K562 (cell line): ENCODE data around the gene PACRG. TPM values are rescaled to one million over a fixed set of nuclear protein-coding genes. Genes with fewer than 3 reads are reported as not detected.
A peak's percentile ranks its signal among the peaks of the same experiment; 100 is the strongest.

Source experiments
- ARNT ChIP-seq, 2 experiments: fragments of 450-650 bp; IDR thresholded peaks; 2 replicates each; pipeline ENCODE4 v1.6.1; 2016; ENCODE audit warnings: mild to moderate bottlenecking in 1 of 2
- BRF2 ChIP-seq: IDR thresholded peaks from 3 replicates; pipeline ENCODE4 v1.6.1; 2011; ENCODE audit warnings: borderline replicate concordance, mild to moderate bottlenecking; ENCODE audit not compliant: insufficient read length, insufficient read depth
- C11orf30 ChIP-seq: fragments of 450-650 bp; IDR thresholded peaks from 2 replicates; pipeline ENCODE4 v1.6.1; 2016; ENCODE audit warnings: low read depth, mild to moderate bottlenecking
- CREBBP ChIP-seq: IDR thresholded peaks from one replicate; pipeline ENCODE4 v1.6.1; 2012; ENCODE audit warnings: low read depth, mild to moderate bottlenecking, control low read depth, inconsistent platforms, low read length
- ILF3 ChIP-seq: fragments of 450-650 bp; IDR thresholded peaks from 2 replicates; pipeline ENCODE4 v1.6.1; 2018; ENCODE audit warnings: antibody characterized with exemption, mild to moderate bottlenecking, moderate library complexity, borderline replicate concordance
- IRF1 ChIP-seq: sonication (generic); formaldehyde crosslinking; IDR thresholded peaks from 2 replicates; pipeline ENCODE4 v1.8.0; 2022; ENCODE audit warnings: missing genetic modification reagents, mild to moderate bottlenecking, borderline replicate concordance
- KDM1A ChIP-seq, 2 experiments: fragments of 450-650 bp; IDR thresholded peaks; 2 replicates each; pipeline ENCODE4 v1.6.1; 2016; ENCODE audit warnings: mild to moderate bottlenecking in 2 of 2
- MECOM ChIP-seq: fragments of 250-450 bp; sonication (Bioruptor Pico); IDR thresholded peaks from 2 replicates; pipeline ENCODE4 v1.8.0; 2022; ENCODE audit warnings: inconsistent platforms
- NRF1 ChIP-seq, 2 experiments: fragments of 450-650 bp; IDR thresholded peaks in 1 of 2; conservative IDR thresholded peaks in 1 of 2; 2 replicates each; pipeline ENCODE4 v1.6.1; 2014; ENCODE audit warnings: mild to moderate bottlenecking in 2 of 2
- PHB2 ChIP-seq: fragments of 450-650 bp; IDR thresholded peaks from 2 replicates; pipeline ENCODE4 v1.6.1; 2017; ENCODE audit warnings: low read depth
- RFX5 ChIP-seq: IDR thresholded peaks from 2 replicates; pipeline ENCODE4 v1.6.1; 2011; ENCODE audit warnings: low read depth, mild to moderate bottlenecking, improper control_type of control experiment, low read length
- TBL1XR1 ChIP-seq, 2 experiments: IDR thresholded peaks; 2 replicates each; pipeline ENCODE4 v1.6.1; 2012; ENCODE audit warnings: improper control_type of control experiment in 2 of 2, low read length in 2 of 2, mild to moderate bottlenecking in 1 of 2
- TRIM25 ChIP-seq: fragments of 450-650 bp; IDR thresholded peaks from 2 replicates; pipeline ENCODE4 v1.7.0; 2016; ENCODE audit warnings: borderline replicate concordance
- ZBTB33 ChIP-seq: sonication (generic); formaldehyde crosslinking; IDR thresholded peaks from 2 replicates; pipeline ENCODE4 v1.8.1; 2023; ENCODE audit warnings: mild to moderate bottlenecking, missing genetic modification reagents
- ZNF274 ChIP-seq: IDR thresholded peaks from 2 replicates; pipeline ENCODE4 v1.6.1; 2011; ENCODE audit warnings: low read depth, mild to moderate bottlenecking, low read length, moderate library complexity, borderline replicate concordance
- ZNF511 ChIP-seq: sonication (generic); formaldehyde crosslinking; IDR thresholded peaks from 2 replicates; pipeline ENCODE4 v1.8.0; 2022; ENCODE audit warnings: mild to moderate bottlenecking, missing genetic modification reagents
- ZNF740 ChIP-seq, 3 experiments: fragments of 200-800 bp in 1 of 3; sonication (Bioruptor generic) in 1 of 3; sonication (generic) in 1 of 3; formaldehyde crosslinking in 1 of 3; IDR thresholded peaks; 2 replicates each; pipeline versions ENCODE4 v1.6.1 to v1.8.0; 2016 to 2022; ENCODE audit warnings: mild to moderate bottlenecking in 2 of 3, missing compliant biosample characterization in 2 of 3, missing genetic modification characterization in 2 of 3, missing genetic modification reagents in 1 of 3
- ZNF764 ChIP-seq: fragments of 250-450 bp; sonication (Bioruptor Pico); IDR thresholded peaks from 2 replicates; pipeline ENCODE4 v1.4.0; 2020; ENCODE audit warnings: low read depth, mild to moderate bottlenecking, moderate library complexity
- polyA plus RNA-seq, 8 experiments: library from polyadenylated mRNA; depleted of rRNA in 4 of 8; stranded (reverse) in 5 of 8; unstranded in 3 of 8; fragments of >200 nt; fragmentation: Nextera tagmentation in 2 of 8; fragmentation: Illumina TruSeq in 1 of 8; extraction: Ambion mirVana in 2 of 8; extraction: Trizol in 1 of 8; gene quantifications; 2 replicates each; pipeline versions ENCODE4 v1.2.1 to v1.2.3, GENCODE V29; 2011 to 2014; ENCODE audit warnings: inconsistent platforms in 1 of 8, missing spikeins in 1 of 8
- total RNA-seq, 7 experiments: library from RNA; depleted of rRNA in 6 of 7; stranded (reverse); fragments of >200 nt in 6 of 7; fragmentation: Illumina TruSeq in 2 of 7; extraction: Trizol in 2 of 7; gene quantifications; 2 replicates each; pipeline versions ENCODE4 v1.2.1 to v1.2.3, GENCODE V29; 2011 to 2021; ENCODE audit warnings: low replicate concordance in 1 of 7

PACRG gene
- total and polyA plus RNA-seq, 9 of the 15 experiments (the other 6 are each of a cell fraction or from before 2014, with no cell fraction given): 0.04 TPM; not detected in 8

DNA sequence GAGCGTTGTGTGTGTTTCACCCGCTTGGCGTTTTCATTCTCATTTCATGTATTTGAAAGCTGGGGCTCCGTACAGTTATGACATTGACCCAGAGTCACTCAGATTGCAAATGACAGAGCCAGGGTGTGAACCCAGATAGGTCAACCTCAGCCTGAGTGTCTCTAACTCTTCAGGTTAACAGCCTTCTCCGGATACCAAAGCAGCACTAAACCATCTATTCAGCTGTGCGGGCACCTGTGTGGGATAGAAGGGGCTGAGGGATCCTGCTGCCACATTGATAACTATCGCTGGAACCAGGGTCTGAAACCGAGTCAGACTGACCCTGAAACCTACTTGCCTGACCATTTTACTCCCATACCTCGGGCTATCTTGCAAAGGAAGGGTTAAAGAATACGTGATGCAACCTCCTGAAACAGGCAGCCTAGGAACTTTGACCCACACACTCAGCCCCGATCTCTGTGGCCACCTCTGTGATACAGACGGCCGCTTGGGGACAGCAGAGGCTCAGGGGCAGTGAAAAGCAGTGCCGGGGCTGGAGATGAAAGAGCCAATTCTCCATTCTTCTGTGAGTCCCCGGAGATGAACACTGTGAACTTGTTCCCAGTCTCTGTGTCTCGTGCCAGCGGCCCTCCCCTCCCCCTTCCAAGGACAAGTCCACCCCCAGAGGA, 453.2 kb downstream of the PACRG start (continued):
- TF ChIP-seq ARNT (IDR thresholded peaks at IDR 0.05): peak in 1 of 2 experiments; percentile 26; a peak in 1 of 4 replicates
- no peak for TF ChIP-seq ZNF740 (CRISPR knock-in tag; IDR thresholded peaks at IDR 0.05)
- TF ChIP-seq ZNF740 (tag; IDR thresholded peaks at IDR 0.05): peak in 1 of 2 experiments; percentile 63; a peak in 1 of 4 replicates
- no peak for TF ChIP-seq CREBBP
- no peak for TF ChIP-seq ZBTB33 (CRISPR knock-in tag)
- TF ChIP-seq ZNF274: no peak
- TF ChIP-seq TBL1XR1 (IDR thresholded peaks at IDR 0.05; ENCODE audit: low read length in 2 of 2): peak in 1 of 2 experiments; percentile 71; a peak in 2 of 4 replicates
- no peak for TF ChIP-seq BRF2
- TF ChIP-seq RFX5: no peak
- TF ChIP-seq TRIM25: no peak
- TF ChIP-seq MECOM: no peak
- TF ChIP-seq ZNF511 (CRISPR knock-in tag): peak; percentile 50; the same call in 1 of the 2 replicates
- no peak for TF ChIP-seq C11orf30
- no peak for TF ChIP-seq ZNF764 (CRISPR knock-in tag)
- no peak for TF ChIP-seq PHB2
- TF ChIP-seq NRF1 (conservative IDR thresholded peaks at IDR 0.05 in 1 of 2, IDR thresholded peaks at IDR 0.05 in 1 of 2): peak; percentile 11 to 31; a peak in 1 of 4 replicates
- no peak for TF ChIP-seq ILF3
- no peak for TF ChIP-seq KDM1A (IDR thresholded peaks at IDR 0.05)
- no peak for TF ChIP-seq IRF1 (CRISPR knock-in tag)
